ENCODE data around the gene TJP1.

Gene TJP1

DNA sequence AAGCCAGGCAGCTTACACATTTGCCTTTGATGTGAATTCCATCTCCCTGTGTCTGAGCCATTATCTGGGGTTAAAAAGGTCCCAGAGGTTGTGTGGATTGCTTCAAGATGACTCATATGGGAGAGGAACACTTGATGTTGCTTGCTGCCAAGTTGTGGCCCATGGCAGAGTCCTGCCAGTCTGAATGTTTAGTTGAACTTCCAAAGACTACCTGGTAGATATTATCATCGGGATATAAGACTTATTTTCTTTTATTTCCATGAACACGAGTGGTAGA lies 85.6 kb downstream of the TJP1 start:
- no peak overlapping the region for H3K4ac ChIP-seq (ENCODE audit: low read depth, low read length)
- H3K36me3 ChIP-seq (ENCODE audit: control insufficient read depth in 1 of 2, insufficient read depth in 2 of 2, low read length in 2 of 2) = peaks cover 12 to 13% of the 10 kb centered on the region in 2 experiments
- H3K4me2 ChIP-seq (ENCODE audit: low read length) = no peak overlapping the region
- H3K4me1 ChIP-seq (ENCODE audit: control insufficient read depth in 1 of 2, insufficient read depth in 2 of 2, low read length in 2 of 2) = peaks cover 4 to 6% of the 10 kb centered on the region in 2 experiments
- H2BK5ac ChIP-seq (ENCODE audit: low read depth, low read length, poor library complexity) = no peak overlapping the region
- no peak overlapping the region for H2AK5ac ChIP-seq (ENCODE audit: low read length)
- no peak overlapping the region for H4K8ac ChIP-seq (ENCODE audit: low read depth, low read length)
- WGBS (ENCODE audit: extremely low coverage, insufficient coverage, insufficient read length) = no CpG with 5 or more reads among the region's 2 CpGs
- no peak overlapping the region for H3K9ac ChIP-seq (ENCODE audit: low read length)
- no peak overlapping the region for H3K18ac ChIP-seq (ENCODE audit: low read length)
- peak; percentile 68 to 83 for DNase-seq
- H3K9me3 ChIP-seq (ENCODE audit: insufficient read depth, low read depth, low read length) = no peaks in the 10 kb centered on the region
- H3K27me3 ChIP-seq (ENCODE audit: insufficient read depth, low read length) = no peaks in the 10 kb centered on the region
- no peaks in the 10 kb centered on the region for H3K79me2 ChIP-seq (ENCODE audit: control insufficient read depth, insufficient read depth, low read length, poor library complexity)
- no peak overlapping the region for H4K91ac ChIP-seq (ENCODE audit: low read depth, low read length)
- H2AFZ ChIP-seq (ENCODE audit: insufficient read depth, low read length, poor library complexity) = no peak overlapping the region
- no peak overlapping the region for H3K14ac ChIP-seq (ENCODE audit: low read length)
- no peak overlapping the region for H3K4me3 ChIP-seq (ENCODE audit: low read depth, low read length)
- peak overlapping the region; percentile 62 for H3K27ac ChIP-seq (ENCODE audit: low read depth, low read length)
- no peak overlapping the region for H3K23ac ChIP-seq (ENCODE audit: low read length)
- no peak overlapping the region for H2BK12ac ChIP-seq (ENCODE audit: low read length)
- no peaks in the 10 kb centered on the region for H3K79me1 ChIP-seq (ENCODE audit: low read length)
- H2BK120ac ChIP-seq (ENCODE audit: insufficient read depth, low read length, poor library complexity) = no peak overlapping the region
- no peak overlapping the region for H4K12ac ChIP-seq (ENCODE audit: low read depth, low read length)

- peaks cover 12 to 13% of the 10 kb centered on the region in 2 experiments for H3K36me3 ChIP-seq (ENCODE audit: control insufficient read depth in 1 of 2, insufficient read depth in 2 of 2, low read length in 2 of 2)
- no peak overlapping the region for H3K18ac ChIP-seq (ENCODE audit: low read length)
- H3K4me1 ChIP-seq (ENCODE audit: control insufficient read depth in 1 of 2, insufficient read depth in 2 of 2, low read length in 2 of 2) = peaks cover 4 to 6% of the 10 kb centered on the region in 2 experiments
- peak overlapping the region; percentile 51 for H2AK5ac ChIP-seq (ENCODE audit: low read length)
- H3K27me3 ChIP-seq (ENCODE audit: insufficient read depth, low read length) = no peaks in the 10 kb centered on the region
- H3K27ac ChIP-seq (ENCODE audit: low read depth, low read length) = peak overlapping the region; percentile 62
- H3K4me3 ChIP-seq (ENCODE audit: low read depth, low read length) = no peak overlapping the region
- WGBS (ENCODE audit: extremely low coverage, insufficient coverage, insufficient read length) = no CpG with 5 or more reads among the region's 3 CpGs
- H3K4ac ChIP-seq (ENCODE audit: low read depth, low read length) = no peak overlapping the region
- no peak for DNase-seq
- H2AFZ ChIP-seq (ENCODE audit: insufficient read depth, low read length, poor library complexity) = no peak overlapping the region
- H2BK12ac ChIP-seq (ENCODE audit: low read length) = peak overlapping the region; percentile 51
- H3K79me2 ChIP-seq (ENCODE audit: control insufficient read depth, insufficient read depth, low read length, poor library complexity) = no peaks in the 10 kb centered on the region
- H3K9me3 ChIP-seq (ENCODE audit: insufficient read depth, low read depth, low read length) = no peaks in the 10 kb centered on the region
- H3K4me2 ChIP-seq (ENCODE audit: low read length) = no peak overlapping the region
- H4K8ac ChIP-seq (ENCODE audit: low read depth, low read length) = no peak overlapping the region
- H4K12ac ChIP-seq (ENCODE audit: low read depth, low read length) = no peak overlapping the region
- H3K23ac ChIP-seq (ENCODE audit: low read length) = no peak overlapping the region
- no peak overlapping the region for H3K9ac ChIP-seq (ENCODE audit: low read length)
- peak overlapping the region; percentile 66 for H4K91ac ChIP-seq (ENCODE audit: low read depth, low read length)
- peak overlapping the region; percentile 58 for H2BK5ac ChIP-seq (ENCODE audit: low read depth, low read length, poor library complexity)
- peak overlapping the region; percentile 56 for H2BK120ac ChIP-seq (ENCODE audit: insufficient read depth, low read length, poor library complexity)
- no peak overlapping the region for H3K14ac ChIP-seq (ENCODE audit: low read length)
- no peaks in the 10 kb centered on the region for H3K79me1 ChIP-seq (ENCODE audit: low read length)
These were observed 86.1 kb downstream of the TJP1 start for GRCh38 chr15:29736012-29736743.

DNA sequence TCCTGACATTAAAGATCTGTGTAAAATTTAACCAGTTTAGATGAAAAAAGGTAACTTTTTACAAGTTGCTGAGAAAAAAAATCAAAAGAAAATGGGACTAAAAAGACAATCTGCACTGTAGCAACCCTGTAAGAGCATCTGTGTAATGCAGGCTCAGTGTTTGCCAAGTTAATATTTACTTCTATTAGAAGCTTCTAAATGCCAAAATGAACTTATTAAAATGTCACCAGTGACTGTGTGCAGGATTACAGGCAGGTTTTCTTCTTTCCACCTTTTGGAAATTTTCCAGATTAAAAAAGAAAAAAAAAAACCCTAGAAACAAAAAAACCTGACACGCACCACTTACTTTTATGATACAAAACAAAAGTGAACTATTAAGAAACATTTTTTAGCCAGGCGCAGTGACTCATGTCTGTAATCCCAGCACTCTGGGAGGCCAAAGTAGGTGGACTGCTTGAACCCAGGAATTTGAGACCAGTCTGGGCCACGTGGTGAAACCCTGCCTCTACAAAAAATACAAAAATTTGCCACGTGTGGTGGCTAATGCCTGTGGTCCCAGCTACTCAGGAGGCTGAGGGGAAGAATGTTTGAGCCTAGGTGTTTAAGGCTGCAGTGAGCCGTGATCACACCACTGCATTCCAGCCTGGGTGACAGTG lies 87.2 kb downstream of the TJP1 start:
- H3K9me3 ChIP-seq (ENCODE audit: insufficient read depth, low read depth, low read length) = no peaks in the 10 kb centered on the region
- no CpG with 5 or more reads among the region's 5 CpGs for WGBS (ENCODE audit: extremely low coverage, insufficient coverage, insufficient read length)

GRCh38 chr15:29731865-29732264 lies 90.4 kb downstream of the TJP1 start:
- no peak overlapping the region for H3K27ac ChIP-seq (ENCODE audit: low read depth, low read length)
- no peak overlapping the region for H3K18ac ChIP-seq (ENCODE audit: low read length)
- no peak overlapping the region for H4K12ac ChIP-seq (ENCODE audit: low read depth, low read length)
- H3K9me3 ChIP-seq (ENCODE audit: insufficient read depth, low read depth, low read length) = no peaks in the 10 kb centered on the region
- no peak overlapping the region for H3K4me3 ChIP-seq (ENCODE audit: low read depth, low read length)
- no peak overlapping the region for H3K4ac ChIP-seq (ENCODE audit: low read depth, low read length)
- H3K36me3 ChIP-seq (ENCODE audit: control insufficient read depth in 1 of 2, insufficient read depth in 2 of 2, low read length in 2 of 2) = peaks cover 21 to 28% of the 10 kb centered on the region in 2 experiments
- H2BK5ac ChIP-seq (ENCODE audit: low read depth, low read length, poor library complexity) = no peak overlapping the region
- H2AFZ ChIP-seq (ENCODE audit: insufficient read depth, low read length, poor library complexity) = no peak overlapping the region
- H3K9ac ChIP-seq (ENCODE audit: low read length) = no peak overlapping the region
- H3K4me1 ChIP-seq (ENCODE audit: control insufficient read depth in 1 of 2, insufficient read depth in 2 of 2, low read length in 2 of 2) = peaks cover 3 to 4% of the 10 kb centered on the region in 2 experiments
- H2AK5ac ChIP-seq (ENCODE audit: low read length) = no peak overlapping the region
- H4K91ac ChIP-seq (ENCODE audit: low read depth, low read length) = no peak overlapping the region
- no peaks in the 10 kb centered on the region for H3K79me1 ChIP-seq (ENCODE audit: low read length)
- no peak overlapping the region for H3K23ac ChIP-seq (ENCODE audit: low read length)
- H3K14ac ChIP-seq (ENCODE audit: low read length) = no peak overlapping the region
- no peaks in the 10 kb centered on the region for H3K79me2 ChIP-seq (ENCODE audit: control insufficient read depth, insufficient read depth, low read length, poor library complexity)
- H2BK120ac ChIP-seq (ENCODE audit: insufficient read depth, low read length, poor library complexity) = no peak overlapping the region
- H3K4me2 ChIP-seq (ENCODE audit: low read length) = no peak overlapping the region
- DNase-seq = no peak
- WGBS (ENCODE audit: extremely low coverage, insufficient coverage, insufficient read length) = no CpG with 5 or more reads among the region's 3 CpGs
- no peaks in the 10 kb centered on the region for H3K27me3 ChIP-seq (ENCODE audit: insufficient read depth, low read length)
- H4K8ac ChIP-seq (ENCODE audit: low read depth, low read length) = no peak overlapping the region
- H2BK12ac ChIP-seq (ENCODE audit: low read length) = no peak overlapping the region

More for the DNA sequence above, 87.2 kb downstream of the TJP1 start:
- peaks cover 13 to 14% of the 10 kb centered on the region in 2 experiments for H3K36me3 ChIP-seq (ENCODE audit: control insufficient read depth in 1 of 2, insufficient read depth in 2 of 2, low read length in 2 of 2)
- no peaks in the 10 kb centered on the region for H3K27me3 ChIP-seq (ENCODE audit: insufficient read depth, low read length)
- H3K4me3 ChIP-seq (ENCODE audit: low read depth, low read length) = no peak overlapping the region
- H3K23ac ChIP-seq (ENCODE audit: low read length) = no peak overlapping the region
- no peak overlapping the region for H2BK12ac ChIP-seq (ENCODE audit: low read length)
- peaks cover 4 to 6% of the 10 kb centered on the region in 2 experiments for H3K4me1 ChIP-seq (ENCODE audit: control insufficient read depth in 1 of 2, insufficient read depth in 2 of 2, low read length in 2 of 2)
- no peak overlapping the region for H2BK5ac ChIP-seq (ENCODE audit: low read depth, low read length, poor library complexity)
- no peak overlapping the region for H3K27ac ChIP-seq (ENCODE audit: low read depth, low read length)
- H4K91ac ChIP-seq (ENCODE audit: low read depth, low read length) = no peak overlapping the region
- no peak overlapping the region for H4K8ac ChIP-seq (ENCODE audit: low read depth, low read length)
- no peak overlapping the region for H3K18ac ChIP-seq (ENCODE audit: low read length)
- H2AK5ac ChIP-seq (ENCODE audit: low read length) = no peak overlapping the region
- no peak overlapping the region for H3K4ac ChIP-seq (ENCODE audit: low read depth, low read length)
- no peak overlapping the region for H2BK120ac ChIP-seq (ENCODE audit: insufficient read depth, low read length, poor library complexity)
- no peak overlapping the region for H4K12ac ChIP-seq (ENCODE audit: low read depth, low read length)
- no peaks in the 10 kb centered on the region for H3K79me1 ChIP-seq (ENCODE audit: low read length)
- H3K4me2 ChIP-seq (ENCODE audit: low read length) = no peak overlapping the region
- H2AFZ ChIP-seq (ENCODE audit: insufficient read depth, low read length, poor library complexity) = no peak overlapping the region
- DNase-seq = peak; percentile 58 to 62
- H3K14ac ChIP-seq (ENCODE audit: low read length) = no peak overlapping the region
- no peak overlapping the region for H3K9ac ChIP-seq (ENCODE audit: low read length)
- H3K79me2 ChIP-seq (ENCODE audit: control insufficient read depth, insufficient read depth, low read length, poor library complexity) = no peaks in the 10 kb centered on the region

All from trophoblast cell (in vitro differentiated cells and primary cell).